Medulla oblongata (tissue), 1 donor: Measurements from ENCODE around the gene SMTNL2.
"Not testable (repeated sequence)": the region's sequence is repeated elsewhere in the genome, so short reads cannot be mapped to it uniquely, and the experiment has no call there.

Source experiments
- DNase-seq: peaks from one replicate; pipeline ENCODE4 v3.0.0-alpha.2; 2015; ENCODE audit errors: extremely low spot score

SMTNL2 gene

GRCh38 chr17:4634976-4635375 is 50.6 kb downstream of the SMTNL2 start:
- DNase-seq, result no peak

DNA sequence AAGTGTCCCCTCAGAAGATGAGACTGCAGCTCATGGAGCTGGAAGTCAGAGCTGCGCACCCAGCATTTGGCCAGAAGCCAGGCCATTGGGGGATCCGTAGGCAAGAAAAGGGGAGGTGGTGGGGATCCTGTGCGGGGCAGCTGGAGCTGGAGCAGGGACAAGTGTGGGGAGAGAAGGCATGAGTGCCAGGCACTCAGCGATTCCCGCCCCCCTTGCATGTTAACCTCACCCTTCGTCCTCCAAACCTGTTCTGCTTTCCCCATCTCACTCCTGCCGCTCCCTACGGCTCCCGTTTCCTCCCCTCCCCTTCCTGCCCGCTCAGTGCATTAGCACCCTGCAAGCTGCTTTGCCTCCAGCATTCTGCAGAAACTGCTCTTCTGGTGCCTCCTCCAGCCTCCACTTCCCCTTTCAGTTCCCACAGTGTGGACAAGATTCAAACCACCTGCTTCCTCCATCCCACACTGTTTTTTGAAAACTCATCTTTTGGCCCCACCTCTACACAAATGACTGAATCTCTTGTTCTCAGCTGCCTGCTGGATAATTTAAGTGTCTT is 51.6 kb downstream of the SMTNL2 start:
- DNase-seq, result peak; percentile 51

- DNase-seq, result no peak
These were observed 52.3 kb downstream of the SMTNL2 start for GRCh38 chr17:4636474-4637100.

DNA sequence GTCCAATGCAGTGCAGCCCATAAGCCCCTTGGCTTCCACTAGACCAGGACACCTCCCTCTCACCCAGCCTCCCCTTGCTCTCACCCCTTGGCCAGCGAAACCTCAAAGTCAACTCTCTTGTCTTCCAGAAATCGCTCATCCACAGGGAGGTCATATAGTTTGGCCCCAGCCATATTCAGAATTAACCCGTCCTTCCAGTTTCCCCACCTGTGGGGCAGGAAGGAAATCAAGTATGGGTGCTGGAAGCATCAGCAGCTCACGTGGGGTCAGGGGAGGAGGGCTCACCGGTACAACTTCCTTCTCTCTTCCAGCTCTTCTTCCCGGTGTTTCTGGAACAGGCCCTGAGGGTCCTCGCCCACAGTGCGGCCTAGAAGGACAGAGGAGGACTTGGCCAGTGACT is 54.4 kb downstream of the SMTNL2 start:
- not testable (repeated sequence) for DNase-seq

DNA sequence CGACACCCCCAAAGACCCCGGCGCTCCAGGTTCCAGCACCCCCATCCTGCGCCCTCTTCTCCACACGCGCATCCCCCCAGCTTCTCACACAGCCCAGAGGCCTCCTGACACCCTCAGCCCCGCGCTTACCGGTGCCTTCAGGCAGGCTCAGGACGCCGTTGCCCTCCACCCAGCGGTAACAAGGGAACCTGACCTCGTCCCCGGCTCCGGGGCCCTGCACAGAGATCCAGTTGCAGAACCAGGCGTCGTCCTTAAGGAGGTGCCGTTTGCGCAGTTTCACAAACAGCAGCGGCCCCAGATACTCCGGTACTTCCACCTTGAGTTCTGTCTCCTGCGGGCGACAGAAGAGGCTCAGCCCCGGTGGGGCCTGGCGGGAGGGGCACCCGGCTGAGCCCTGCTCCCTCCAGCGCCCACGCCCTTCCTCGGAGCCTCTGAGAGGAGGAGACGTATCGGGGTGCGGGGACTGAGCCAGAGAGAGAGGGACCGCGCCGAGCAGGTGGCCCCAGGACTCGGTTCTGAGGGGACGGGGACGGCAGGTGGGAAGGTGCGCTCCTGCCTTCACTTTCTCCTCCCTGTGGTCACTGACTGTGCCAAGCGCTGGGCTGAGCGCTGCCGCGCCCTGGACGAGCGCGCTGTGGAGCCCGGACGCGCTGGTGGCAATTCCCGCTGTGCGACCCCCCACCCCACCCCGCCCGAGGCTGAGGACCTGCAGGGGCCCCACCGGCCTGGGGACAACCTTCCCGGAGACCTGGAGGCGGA is 55.2 kb downstream of the SMTNL2 start:
- not testable (repeated sequence) for DNase-seq

DNA sequence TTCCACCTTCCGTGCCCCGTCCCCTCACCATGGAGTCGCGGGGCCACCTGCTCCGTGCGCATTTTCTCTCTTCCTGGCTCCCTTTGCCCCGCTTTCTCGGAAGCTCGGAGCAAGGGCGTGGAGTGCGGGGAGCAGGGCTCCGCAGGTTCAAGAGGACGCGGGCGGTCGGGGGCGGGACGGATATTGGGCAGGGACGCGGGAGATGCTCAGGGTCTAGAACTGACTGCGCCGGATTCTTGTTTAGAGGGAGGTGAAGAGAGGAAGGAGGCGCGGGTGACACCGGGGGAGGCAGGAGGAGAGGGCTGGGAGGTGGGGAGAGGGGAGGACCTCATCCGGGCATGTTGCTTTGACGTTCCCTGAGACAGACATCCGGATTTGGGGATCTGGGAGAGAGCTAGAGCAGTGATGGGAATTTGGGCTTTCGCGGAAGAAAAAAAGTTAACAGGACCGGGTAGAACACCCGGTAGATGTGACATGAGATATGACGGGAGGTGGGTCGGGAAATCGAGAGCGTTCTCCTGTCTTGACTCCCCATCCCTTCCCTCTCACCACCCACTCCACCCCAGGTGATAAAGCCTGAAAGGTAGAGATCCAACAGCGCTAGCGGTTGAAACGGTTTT is 56.4 kb downstream of the SMTNL2 start:
- not testable (repeated sequence) for DNase-seq

DNA sequence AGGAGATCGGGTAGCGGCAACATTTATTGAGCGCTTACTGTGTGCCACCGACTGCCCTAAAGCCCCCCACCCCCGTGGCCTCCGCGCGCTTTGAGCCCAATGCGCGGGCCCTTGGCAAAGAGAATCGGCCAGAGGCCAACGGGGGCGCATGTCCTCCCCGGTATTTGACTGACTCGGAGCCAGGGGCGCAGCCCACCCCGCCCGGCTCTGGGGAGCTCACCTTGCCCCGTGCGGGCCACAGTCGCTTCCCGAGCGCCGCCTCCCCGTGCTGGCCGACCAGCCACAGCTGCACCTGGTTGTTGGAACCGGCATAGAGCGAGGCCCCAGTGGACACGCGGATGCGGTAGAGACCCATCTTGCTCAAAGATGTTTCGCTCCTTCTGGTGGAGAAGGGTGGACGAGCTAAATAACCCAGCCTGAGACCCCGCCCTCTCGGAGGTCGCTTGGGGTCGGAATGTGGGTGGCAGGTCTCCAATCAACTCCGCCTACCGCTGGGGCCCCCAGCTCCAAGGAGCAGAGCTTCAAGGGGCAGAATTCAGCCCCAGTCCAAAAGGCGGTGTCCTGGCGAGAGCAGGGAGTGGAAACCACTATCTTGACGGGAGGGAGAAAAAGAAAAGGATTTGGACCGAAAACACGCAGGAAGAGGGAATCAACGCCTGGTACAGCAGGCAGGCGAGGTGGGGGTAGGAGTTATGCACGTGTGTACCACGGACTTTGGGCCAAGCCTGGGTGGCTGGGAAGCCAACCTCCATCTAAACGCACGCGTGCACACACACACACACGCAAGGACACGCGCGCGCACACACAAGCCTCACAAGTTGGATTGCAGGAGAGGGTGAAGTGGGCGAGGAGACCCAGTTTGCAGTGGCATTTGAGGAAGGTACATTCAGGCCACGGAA is 57.2 kb downstream of the SMTNL2 start, which contains the start of gene ALOX15:
Gene ALOX15 (minus strand): TSS at position 382 of the 899 bp plus-strand sequence. CDS start 27 bp downstream, at position 355.
- DNase-seq, result no peak

DNA sequence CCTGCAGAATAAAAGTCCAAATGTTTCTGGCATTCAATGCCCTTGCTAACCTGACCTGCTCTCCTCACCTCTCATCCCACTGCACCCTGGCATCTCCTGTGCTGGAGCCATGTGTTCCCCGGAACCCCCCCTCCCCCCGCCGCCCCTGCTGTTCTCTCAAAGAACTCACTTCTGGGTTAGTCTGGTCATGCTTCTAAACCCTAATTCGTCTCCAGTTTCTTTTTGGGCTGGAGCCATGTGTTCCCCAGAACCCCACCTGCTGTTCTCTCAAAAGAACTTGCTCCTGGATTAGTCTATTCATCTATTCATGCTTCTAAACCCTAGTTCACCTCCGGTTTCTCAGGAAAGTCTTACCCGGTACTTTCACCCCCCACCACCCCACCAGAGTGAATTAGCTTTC is 58.0 kb downstream of the SMTNL2 start:
- DNase-seq, result no peak

- no peak for DNase-seq
These were observed 59.3 kb downstream of the SMTNL2 start for GRCh38 chr17:4643676-4644075.

DNA sequence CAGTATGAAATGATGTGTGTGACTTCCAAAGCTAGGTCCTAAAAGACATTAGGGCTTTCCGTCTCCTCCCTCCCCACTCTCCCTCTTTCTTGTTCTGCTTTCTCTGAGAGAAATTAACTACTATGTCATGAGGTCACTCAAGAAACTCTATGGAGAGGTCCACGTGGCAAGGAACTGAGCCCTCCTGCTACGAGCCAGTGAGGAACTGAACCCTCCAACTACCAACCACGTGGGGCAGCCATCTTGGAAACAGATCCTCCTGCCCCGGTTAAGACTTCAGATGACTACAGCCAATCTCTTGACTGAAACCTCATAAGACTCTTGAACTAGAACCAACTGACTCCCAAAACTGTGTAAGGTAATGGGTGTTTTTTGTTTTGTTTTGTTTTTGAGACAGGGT is 61.3 kb downstream of the SMTNL2 start:
- DNase-seq, result peak; percentile 71

DNA sequence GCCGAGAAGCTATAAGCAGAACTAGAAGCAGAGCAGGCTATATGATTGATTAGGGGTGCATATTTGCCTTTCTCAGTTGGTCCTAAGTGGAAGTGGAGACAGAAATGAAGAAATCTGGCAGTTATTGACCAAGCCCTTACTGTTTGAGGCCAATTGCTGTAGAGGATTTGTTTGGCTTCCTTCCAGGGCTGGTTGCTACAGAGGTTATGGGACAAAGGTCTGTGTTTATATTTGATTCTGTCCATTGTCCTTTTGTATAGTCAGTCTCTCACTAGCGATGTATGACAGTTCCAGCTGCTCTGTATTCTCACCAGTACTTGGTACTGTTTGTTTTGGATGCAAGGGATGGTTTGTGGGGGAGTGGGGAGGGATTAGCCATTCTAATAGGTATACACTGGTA is 64.4 kb downstream of the SMTNL2 start:
- DNase-seq, result peak; percentile 23

GRCh38 chr17:4652997-4653396 is 68.7 kb downstream of the SMTNL2 start:
- DNase-seq, result no peak

GRCh38 chr17:4655933-4656332 is 71.6 kb downstream of the SMTNL2 start:
- DNase-seq, result not testable (repeated sequence)

DNA sequence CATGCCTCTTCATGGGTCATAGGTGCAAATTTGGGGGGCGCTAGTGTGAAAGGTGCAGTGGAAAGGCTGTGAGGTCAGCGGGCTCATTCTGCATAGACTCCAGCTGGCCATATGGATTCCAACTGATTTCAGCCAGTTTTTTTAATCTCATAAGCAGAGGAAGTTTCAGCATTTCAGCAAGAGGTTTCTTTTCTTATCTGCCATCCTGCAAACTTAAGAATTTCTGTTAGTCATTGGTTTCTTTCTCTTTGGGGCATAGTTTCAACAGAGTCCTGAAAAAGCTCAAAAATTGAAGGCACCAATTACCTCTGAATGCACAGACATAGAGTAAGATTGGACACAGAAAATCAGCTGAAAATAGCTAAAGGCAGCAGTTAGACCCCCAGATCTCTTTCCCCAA is 73.3 kb downstream of the SMTNL2 start:
- DNase-seq, result no peak
